ENCODE results near the gene SPOCK1.

SPOCK1 gene

DNA sequence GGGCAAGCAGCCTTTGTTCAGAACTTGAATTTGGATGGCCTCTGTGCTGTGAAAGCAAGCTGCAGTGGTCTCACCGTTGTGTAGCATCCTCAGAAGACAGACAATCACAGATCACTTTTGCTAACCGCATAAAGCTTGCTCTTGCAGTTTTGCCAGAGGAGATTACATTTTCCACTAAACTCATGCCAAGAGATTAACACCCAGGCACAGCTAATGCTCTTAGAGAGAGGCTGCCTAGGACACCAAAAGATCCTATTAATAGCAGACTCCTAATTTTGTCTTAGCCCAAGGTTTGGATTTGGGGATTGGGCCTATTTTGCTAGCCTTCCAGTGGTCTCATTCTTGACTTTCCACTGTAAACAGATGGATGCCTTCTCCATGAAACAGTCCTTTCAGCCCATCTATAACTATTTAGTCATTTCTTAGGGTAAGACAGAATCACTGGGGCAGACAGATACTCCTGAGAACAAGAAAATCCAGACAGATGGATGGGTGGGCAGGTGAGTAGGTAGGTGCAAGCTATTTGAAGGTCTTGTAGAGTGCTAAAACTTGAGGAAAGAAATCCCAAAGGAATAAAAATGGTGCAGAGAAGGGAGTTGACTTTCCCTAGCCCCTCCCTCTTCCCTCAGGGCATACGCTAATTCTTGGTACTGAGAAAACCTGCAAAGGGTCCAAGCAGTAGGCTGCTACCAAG lies 506.2 kb downstream of the SPOCK1 start:
- Histone ChIP-seq H3K4me1 (ENCODE audit: insufficient read depth, low read length) (no peaks in the 10 kb centered on the region), H3K27me3 (ENCODE audit: insufficient read depth, low read length, poor library complexity) (peaks cover 4% of the 10 kb centered on the region), H3K9me3 (ENCODE audit: insufficient read depth, low read length, severe bottlenecking) (no peaks in the 10 kb centered on the region), H2AFZ (ENCODE audit: low read depth, low read length) (no peak overlapping the region), H3K79me2 (ENCODE audit: insufficient read depth, low read length) (no peaks in the 10 kb centered on the region), H3K27ac (ENCODE audit: low read length) (no peak overlapping the region), H3K4me2 (ENCODE audit: insufficient read depth, low read length) (no peak overlapping the region), H4K20me1 (ENCODE audit: insufficient read depth, low read length) (no peaks in the 10 kb centered on the region), H3K4me3 (ENCODE audit: low read depth in 1 of 2, low read length in 2 of 2) (no peak overlapping the region), H3K9ac (ENCODE audit: low read depth, low read length) (no peak overlapping the region), H3K36me3 (ENCODE audit: insufficient read depth, low read length) (no peaks in the 10 kb centered on the region)
- no peak for DNase-seq
- no peak for ATAC-seq (ENCODE audit: insufficient read depth, low read depth)
- TF ChIP-seq EZH2 (IDR thresholded peaks at IDR 0.05; ENCODE audit: borderline replicate concordance, low read depth, low read length, severe bottlenecking): no peak
- TF ChIP-seq, protein P1, sequence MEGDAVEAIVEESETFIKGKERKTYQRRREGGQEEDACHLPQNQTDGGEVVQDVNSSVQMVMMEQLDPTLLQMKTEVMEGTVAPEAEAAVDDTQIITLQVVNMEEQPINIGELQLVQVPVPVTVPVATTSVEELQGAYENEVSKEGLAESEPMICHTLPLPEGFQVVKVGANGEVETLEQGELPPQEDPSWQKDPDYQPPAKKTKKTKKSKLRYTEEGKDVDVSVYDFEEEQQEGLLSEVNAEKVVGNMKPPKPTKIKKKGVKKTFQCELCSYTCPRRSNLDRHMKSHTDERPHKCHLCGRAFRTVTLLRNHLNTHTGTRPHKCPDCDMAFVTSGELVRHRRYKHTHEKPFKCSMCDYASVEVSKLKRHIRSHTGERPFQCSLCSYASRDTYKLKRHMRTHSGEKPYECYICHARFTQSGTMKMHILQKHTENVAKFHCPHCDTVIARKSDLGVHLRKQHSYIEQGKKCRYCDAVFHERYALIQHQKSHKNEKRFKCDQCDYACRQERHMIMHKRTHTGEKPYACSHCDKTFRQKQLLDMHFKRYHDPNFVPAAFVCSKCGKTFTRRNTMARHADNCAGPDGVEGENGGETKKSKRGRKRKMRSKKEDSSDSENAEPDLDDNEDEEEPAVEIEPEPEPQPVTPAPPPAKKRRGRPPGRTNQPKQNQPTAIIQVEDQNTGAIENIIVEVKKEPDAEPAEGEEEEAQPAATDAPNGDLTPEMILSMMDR (IDR thresholded peaks at IDR 0.05; ENCODE audit: borderline replicate concordance, extremely low read depth, low read length, poor library complexity, severe bottlenecking): no peak

DNA sequence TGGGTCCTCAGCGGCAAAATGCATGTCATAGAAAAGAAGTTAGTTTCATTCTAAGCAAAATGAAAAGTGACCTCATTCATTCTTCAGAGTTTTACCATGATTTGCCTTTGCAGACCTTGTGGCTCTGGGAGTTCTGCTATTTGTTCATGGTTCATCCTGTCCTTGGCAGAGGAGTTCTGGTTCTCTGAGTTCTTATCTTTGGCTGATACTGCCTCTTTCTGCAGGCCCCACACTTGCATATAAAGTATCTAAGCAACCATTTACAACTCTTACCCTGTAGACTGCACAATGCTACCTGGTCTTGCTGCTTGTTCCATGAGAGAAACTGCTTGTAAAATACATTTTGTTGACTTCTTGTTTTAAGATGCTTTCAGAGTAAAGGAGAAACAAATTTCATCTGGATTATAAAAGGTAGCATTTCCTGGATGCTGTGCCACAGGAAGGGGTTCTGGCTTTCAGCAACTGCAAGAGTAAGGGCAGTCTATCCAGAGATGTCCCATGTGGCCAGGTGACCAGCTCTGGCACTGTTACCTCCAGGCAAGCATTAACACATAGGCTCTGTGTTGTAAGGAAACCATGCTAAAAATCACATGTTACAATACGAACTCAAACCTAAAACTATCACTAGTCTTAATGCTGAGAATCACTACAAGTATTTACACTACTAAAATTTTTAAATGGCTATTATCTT lies 513.2 kb downstream of the SPOCK1 start:
- Histone ChIP-seq H3K9me3 (ENCODE audit: insufficient read depth, low read length, severe bottlenecking) (no peaks in the 10 kb centered on the region), H3K9ac (ENCODE audit: low read depth, low read length) (no peak overlapping the region), H2AFZ (ENCODE audit: low read depth, low read length) (no peak overlapping the region), H3K4me1 (ENCODE audit: insufficient read depth, low read length) (no peaks in the 10 kb centered on the region), H3K79me2 (ENCODE audit: insufficient read depth, low read length) (no peaks in the 10 kb centered on the region), H3K27me3 (ENCODE audit: insufficient read depth, low read length, poor library complexity) (peaks cover 6% of the 10 kb centered on the region), H3K4me2 (ENCODE audit: insufficient read depth, low read length) (no peak overlapping the region), H3K4me3 (ENCODE audit: low read depth in 1 of 2, low read length in 2 of 2) (no peak overlapping the region), H3K27ac (ENCODE audit: low read length) (no peak overlapping the region), H3K36me3 (ENCODE audit: insufficient read depth, low read length) (no peaks in the 10 kb centered on the region), H4K20me1 (ENCODE audit: insufficient read depth, low read length) (no peaks in the 10 kb centered on the region)
- no peak for DNase-seq
- no peak for ATAC-seq (ENCODE audit: insufficient read depth, low read depth)
- no peak for TF ChIP-seq EZH2 (IDR thresholded peaks at IDR 0.05; ENCODE audit: borderline replicate concordance, low read depth, low read length, severe bottlenecking)
- TF ChIP-seq, protein P1 (IDR thresholded peaks at IDR 0.05; ENCODE audit: borderline replicate concordance, extremely low read depth, low read length, poor library complexity, severe bottlenecking): no peak

DNA sequence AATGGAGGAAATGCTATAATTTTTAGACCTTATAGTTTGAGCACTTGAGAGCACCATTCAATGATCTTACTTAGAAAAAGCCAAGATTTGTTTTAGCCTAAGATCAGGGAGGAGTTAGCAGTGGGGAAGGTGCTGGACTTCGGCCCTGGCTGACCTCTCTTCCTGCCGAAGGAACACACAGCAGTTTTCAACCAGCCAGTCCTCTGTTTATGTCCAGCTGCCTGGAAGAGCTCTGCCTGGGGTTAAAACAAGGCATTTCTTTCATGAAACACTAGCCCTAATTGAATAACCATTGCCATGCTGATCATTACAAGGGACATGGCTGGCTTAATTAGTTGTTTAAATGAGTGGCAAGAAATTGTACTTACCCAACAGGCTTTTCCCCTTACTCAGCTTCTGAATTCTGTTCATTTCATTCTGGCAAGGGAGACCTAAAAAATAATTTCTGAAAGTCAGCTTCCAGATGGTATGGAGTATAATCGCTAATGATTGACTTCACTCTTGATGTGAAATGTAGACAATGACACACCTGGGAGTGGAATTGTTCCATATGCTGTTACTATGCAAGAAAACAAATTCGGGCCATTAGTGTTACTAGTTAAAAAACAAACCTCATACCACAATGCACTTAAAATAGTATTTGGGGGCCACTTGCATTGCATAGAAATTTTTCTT lies 514.2 kb downstream of the SPOCK1 start:
- ATAC-seq (ENCODE audit: insufficient read depth, low read depth) (no peak), DNase-seq (no peak)
- H3K27me3 ChIP-seq (ENCODE audit: insufficient read depth, low read length, poor library complexity): peaks cover 6% of the 10 kb centered on the region
- no peak for TF ChIP-seq EZH2 (IDR thresholded peaks at IDR 0.05; ENCODE audit: borderline replicate concordance, low read depth, low read length, severe bottlenecking)
- TF ChIP-seq, protein P1 (IDR thresholded peaks at IDR 0.05; ENCODE audit: borderline replicate concordance, extremely low read depth, low read length, poor library complexity, severe bottlenecking): no peak
- H2AFZ ChIP-seq (ENCODE audit: low read depth, low read length): no peak overlapping the region
- H3K79me2 ChIP-seq (ENCODE audit: insufficient read depth, low read length): no peaks in the 10 kb centered on the region
- H3K4me1 ChIP-seq (ENCODE audit: insufficient read depth, low read length): no peaks in the 10 kb centered on the region
- no peaks in the 10 kb centered on the region for H3K36me3 ChIP-seq (ENCODE audit: insufficient read depth, low read length)
- no peak overlapping the region for H3K9ac ChIP-seq (ENCODE audit: low read depth, low read length)
- H3K9me3 ChIP-seq (ENCODE audit: insufficient read depth, low read length, severe bottlenecking): no peaks in the 10 kb centered on the region
- H4K20me1 ChIP-seq (ENCODE audit: insufficient read depth, low read length): no peaks in the 10 kb centered on the region
- H3K4me3 ChIP-seq (ENCODE audit: low read depth in 1 of 2, low read length in 2 of 2): no peak overlapping the region
- H3K27ac ChIP-seq (ENCODE audit: low read length): no peak overlapping the region
- H3K4me2 ChIP-seq (ENCODE audit: insufficient read depth, low read length): no peak overlapping the region
